ENCODE data around the gene HOTAIR.

HOTAIR gene

DNA sequence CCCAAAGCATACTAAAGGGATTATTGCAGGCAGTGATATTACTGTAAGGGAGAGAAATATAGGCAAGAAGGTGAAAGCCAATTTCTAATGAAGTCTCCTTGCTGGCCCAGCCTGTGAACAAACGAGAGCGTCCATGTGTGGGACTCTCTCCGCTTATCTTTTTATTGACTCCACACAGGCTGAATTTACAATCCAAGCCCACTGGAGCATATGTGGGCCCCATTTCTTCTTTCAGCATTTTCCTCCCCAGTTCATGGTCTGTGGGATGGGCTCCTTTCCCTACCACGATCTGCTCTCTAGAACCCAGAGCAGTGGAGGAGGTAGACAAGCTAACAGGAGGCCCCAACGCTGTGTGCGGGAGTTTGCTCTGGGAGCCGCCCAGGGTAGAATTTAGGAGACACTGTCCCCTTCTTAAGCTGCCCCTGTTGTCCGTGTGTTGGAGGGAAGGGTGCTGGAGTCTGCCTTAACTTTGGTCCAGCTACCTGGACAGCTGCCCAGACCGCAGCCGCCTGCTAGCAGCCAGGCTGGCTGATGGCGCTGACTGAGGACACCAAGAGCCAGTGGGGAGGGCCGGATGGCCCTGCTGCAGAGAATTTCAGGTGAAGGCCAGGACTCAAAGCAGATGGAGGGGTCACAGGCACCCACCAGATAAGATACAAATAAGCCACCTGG lies 5.0 kb downstream of the HOTAIR start:
- H3K4me3 ChIP-seq (ENCODE audit: low read length) = no peak overlapping the region
- TF ChIP-seq, protein P1, sequence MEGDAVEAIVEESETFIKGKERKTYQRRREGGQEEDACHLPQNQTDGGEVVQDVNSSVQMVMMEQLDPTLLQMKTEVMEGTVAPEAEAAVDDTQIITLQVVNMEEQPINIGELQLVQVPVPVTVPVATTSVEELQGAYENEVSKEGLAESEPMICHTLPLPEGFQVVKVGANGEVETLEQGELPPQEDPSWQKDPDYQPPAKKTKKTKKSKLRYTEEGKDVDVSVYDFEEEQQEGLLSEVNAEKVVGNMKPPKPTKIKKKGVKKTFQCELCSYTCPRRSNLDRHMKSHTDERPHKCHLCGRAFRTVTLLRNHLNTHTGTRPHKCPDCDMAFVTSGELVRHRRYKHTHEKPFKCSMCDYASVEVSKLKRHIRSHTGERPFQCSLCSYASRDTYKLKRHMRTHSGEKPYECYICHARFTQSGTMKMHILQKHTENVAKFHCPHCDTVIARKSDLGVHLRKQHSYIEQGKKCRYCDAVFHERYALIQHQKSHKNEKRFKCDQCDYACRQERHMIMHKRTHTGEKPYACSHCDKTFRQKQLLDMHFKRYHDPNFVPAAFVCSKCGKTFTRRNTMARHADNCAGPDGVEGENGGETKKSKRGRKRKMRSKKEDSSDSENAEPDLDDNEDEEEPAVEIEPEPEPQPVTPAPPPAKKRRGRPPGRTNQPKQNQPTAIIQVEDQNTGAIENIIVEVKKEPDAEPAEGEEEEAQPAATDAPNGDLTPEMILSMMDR (conservative IDR thresholded peaks at IDR 0.05; ENCODE audit: low read depth, low read length) = no peak
- DNase-seq (ENCODE audit: low read depth) = no peak

DNA sequence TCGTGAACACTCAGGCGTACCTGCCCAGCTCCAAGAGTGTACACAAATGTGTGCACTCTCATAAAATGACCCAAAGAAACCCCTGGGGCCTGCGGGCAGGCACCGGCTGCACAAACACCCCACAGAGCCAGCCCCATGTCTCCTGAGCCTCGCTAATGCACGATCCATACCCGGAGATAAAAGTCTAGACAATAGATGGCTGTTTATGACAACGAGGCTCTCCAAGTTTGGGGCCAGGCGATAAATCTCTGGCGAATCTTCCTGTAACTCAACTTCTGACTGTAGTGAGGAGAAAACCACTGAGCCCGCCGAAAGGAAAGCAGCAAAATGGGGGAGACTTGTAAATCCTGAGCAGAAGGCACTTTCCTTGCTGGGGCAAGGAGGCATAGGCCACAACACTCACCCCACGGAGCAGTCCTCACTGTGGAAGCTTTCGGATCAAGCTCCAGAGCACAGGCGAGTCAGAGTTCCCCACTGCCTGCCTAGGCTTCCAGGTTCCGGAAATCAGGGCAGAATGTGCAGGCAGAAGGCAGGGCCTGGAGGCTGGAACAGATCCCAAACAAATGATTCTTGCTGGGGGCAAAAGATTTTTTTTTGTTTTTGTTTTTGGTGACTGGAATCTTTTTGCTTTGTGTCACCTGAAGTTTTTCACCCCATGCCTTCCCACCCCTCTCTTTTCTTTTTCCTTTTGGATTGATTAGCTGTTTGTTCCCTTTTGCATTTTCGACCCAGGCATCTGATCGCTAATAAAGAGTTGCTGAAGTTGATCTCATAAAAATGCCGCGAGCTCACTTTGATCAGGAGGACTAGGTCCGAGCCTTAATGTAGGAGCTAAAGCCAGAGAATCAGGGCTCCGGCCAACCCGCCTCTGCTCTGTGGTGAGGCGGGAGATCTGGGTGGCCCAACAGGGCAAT lies 6.3 kb downstream of the HOTAIR start:
- no peak overlapping the region for H3K4me3 ChIP-seq (ENCODE audit: low read length)
- DNase-seq (ENCODE audit: low read depth) = no peak
- TF ChIP-seq, protein P1 (conservative IDR thresholded peaks at IDR 0.05; ENCODE audit: low read depth, low read length) = no peak

- no peak overlapping the region for H3K4me3 ChIP-seq (ENCODE audit: low read length)
- no peak for DNase-seq (ENCODE audit: low read depth)
- TF ChIP-seq, protein P1 (conservative IDR thresholded peaks at IDR 0.05; ENCODE audit: low read depth, low read length) = no peak
These were observed 7.3 kb downstream of the HOTAIR start for GRCh38 chr12:53967421-53967925.

DNA sequence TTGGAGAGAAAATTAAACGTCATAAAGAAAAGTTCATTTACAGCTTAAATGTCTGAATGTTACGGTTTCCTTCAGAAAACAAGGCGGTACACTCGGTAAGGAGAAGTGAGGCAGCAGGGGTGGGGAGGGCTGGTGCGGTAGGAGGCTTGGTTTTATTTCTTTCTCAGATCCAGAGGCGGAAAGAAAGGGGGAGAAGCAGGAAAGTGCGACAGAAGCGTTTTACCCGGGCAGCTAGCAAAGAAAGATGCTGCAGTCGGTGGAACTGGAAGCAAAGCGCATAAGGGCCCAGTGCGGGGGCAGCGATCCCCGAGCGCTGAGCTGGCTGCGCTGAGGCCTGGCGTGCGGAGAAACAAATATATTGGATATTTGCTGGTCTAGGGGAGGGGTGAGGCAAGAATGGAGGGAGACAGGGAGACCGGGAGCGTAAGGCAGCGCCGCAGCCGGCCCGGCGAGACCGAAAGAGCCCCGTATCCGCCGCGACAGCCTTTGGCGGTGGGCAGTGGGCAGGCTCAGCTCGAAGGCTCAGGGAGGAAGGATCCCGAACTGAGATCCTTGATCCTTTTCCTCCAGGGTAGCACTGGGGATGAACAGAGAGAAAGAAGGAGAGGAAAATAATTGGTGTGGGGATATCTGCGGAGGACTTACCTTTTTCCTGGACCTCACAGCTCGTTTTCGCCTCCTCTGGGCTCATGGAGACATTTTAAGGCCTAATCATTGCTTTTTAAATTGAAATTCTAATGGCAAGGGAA lies 8.2 kb downstream of the HOTAIR start:
- TF ChIP-seq, protein P1 (conservative IDR thresholded peaks at IDR 0.05; ENCODE audit: low read depth, low read length) = no peak
- no peak for DNase-seq (ENCODE audit: low read depth)
- no peak overlapping the region for H3K4me3 ChIP-seq (ENCODE audit: low read length)

DNA sequence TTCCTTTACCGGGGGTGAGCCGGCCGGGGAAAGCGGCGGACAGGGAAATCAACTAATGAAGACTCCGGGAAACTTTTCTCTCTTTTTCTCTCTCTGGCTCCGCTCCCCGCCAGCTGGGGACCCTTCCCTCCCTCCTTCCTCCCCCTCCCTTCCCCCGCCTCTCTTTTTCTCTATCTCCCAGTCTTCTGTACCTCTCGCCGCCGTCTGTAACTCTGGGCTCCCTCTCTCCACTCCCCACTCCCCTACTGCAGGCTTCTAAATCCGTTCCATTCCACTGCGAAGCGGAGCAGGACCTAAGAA lies 8.7 kb downstream of the HOTAIR start:
- no peak overlapping the region for H3K4me3 ChIP-seq (ENCODE audit: low read length)
- TF ChIP-seq, protein P1 (conservative IDR thresholded peaks at IDR 0.05; ENCODE audit: low read depth, low read length) = no peak
- DNase-seq (ENCODE audit: low read depth) = no peak

DNA sequence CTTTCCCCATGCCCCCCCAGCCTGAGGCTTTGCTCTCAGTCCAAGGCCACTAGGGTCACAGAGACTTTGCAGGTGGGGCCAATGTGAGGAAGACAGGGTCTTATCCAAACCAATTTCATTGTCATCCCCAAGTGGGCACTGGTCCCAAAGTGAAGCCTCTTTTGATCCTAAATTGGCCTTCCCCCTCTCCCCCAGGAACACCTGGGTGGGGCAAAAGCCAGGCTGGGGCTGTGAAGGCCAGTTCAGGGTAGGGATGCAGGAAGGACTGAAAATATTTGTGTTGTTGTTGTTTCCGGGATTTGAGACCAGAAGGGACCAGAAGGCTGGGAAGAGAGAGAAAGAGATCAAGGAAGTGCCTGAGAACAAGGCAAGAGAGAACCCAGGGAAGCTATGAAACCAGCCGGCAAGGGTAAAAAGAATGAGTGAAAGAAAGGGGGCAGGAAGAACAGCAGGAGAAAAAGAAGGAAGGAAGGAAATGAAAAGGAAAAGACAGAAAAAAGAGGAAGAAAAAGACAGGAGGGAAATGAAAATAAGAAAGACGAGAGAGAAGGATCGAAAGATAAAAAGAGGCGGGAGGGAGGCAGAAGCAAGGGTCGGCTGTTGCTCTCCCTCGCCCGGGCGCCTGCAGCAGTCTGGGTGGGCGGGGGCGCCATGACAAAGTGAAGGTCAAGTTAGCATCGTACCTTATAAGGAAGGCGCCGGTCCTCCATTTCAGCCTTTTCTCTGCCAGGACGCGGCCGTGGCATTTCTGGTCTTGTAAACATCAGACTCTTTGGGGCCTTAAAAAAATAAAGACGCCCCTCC lies 9.3 kb downstream of the HOTAIR start:
- TF ChIP-seq, protein P1 (conservative IDR thresholded peaks at IDR 0.05; ENCODE audit: low read depth, low read length) = no peak
- no peak for DNase-seq (ENCODE audit: low read depth)

More for the DNA sequence above, 9.3 kb downstream of the HOTAIR start:
- H3K4me3 ChIP-seq (ENCODE audit: low read length) = no peak overlapping the region

Measured in retinal pigment epithelial cell (primary cell).